PFSK-1 (cell line): ENCODE measurements around the gene EXOC6B.

Experiments
- POLR2AphosphoS5 ChIP-seq: IDR thresholded peaks from 2 replicates; pipeline ENCODE4 v1.6.1; 2012; ENCODE audit warnings: low read depth, mild to moderate bottlenecking, control low read depth, low read length, moderate library complexity
- REST ChIP-seq, 2 experiments: IDR thresholded peaks; 2 replicates each; pipeline versions ENCODE4 v1.6.1 to v1.8.0; 2011 to 2012; ENCODE audit warnings: low read depth in 2 of 2, low read length in 2 of 2, control low read depth in 1 of 2, inconsistent platforms in 1 of 2, mild to moderate bottlenecking in 1 of 2, moderate library complexity in 1 of 2; ENCODE audit not compliant: insufficient read depth in 1 of 2
- TAF1 ChIP-seq: IDR thresholded peaks from 2 replicates; pipeline ENCODE4 v1.6.1; 2012; ENCODE audit warnings: low read length, control low read depth, borderline replicate concordance; ENCODE audit not compliant: insufficient read depth

DNA sequence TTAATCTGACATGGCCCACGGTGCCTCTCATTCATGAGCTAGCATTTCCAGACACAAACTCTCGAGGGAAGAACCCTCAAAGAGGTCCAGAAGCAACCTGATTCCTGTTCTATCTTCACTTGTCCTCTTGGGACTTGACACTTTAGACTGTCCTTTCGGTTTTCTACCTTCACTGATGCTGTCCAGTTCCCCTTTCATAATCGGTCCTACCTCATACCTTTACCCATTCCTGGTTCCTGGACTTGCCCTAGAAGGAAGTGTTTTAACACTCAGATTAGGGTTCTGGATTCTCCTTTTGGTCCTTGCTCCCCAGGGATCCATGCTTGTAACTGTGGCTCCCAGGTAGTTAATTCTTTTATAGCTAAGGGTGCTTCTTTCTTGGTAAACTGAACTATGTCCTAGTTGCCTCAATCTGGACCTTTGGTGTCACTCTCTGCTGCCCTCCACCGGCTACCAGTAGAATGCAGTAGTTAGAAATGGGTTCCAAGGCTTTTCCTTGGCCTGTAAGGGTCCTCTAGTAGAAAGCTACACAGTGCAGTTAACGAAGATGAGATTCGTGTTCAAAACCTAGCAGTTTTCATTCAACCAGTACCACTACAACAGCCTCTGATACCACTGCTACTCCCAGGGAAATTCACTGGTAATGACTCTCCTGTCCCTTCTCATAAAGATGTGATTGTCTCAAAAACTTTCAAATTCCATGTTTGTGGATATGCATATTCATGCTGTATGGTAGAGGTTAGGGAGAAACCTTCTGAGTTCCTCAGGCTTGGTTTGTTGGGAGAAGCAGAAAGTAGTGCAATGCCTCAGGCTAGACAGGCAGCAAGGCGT is 500.0 kb downstream of the EXOC6B start:
- TF ChIP-seq POLR2AphosphoS5 (no peak), REST (IDR thresholded peaks at IDR 0.05; ENCODE audit: insufficient read depth in 1 of 2, low read depth in 2 of 2, low read length in 2 of 2) (no peak), TAF1 (no peak)
